ENCODE results near the gene HEBP1.
A peak's percentile ranks its signal among the peaks of the same experiment; 100 is the strongest.

The HEBP1 gene

DNA sequence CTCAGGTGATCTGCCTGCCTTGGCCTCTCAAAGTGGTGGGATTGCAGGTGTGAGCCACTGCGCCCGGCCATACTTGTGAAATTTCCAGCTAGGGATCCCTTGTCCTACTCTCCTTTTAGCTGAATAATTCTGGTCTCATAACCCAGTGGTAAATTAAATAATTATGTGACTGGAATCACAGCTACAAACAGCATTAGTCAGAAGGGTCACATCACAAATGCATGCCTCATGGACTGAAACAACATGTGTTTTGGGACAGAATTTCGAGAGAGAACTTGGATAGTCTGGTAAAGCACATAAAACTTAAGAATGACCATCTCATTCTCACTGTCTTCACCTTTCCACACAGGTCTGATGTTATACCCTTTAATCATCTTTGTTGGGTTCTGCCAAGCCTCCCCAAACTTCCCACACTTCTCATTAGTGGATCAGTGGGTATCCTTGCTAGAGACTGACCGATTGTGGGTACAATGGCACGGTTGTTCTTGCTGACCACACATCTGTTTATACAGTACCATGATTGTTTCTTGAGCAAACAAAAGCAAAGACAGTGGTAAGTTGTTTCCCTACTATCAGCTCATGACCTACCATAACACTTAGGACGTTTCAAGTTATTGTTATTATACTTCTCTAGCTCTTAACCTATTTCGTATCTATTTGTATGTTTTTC is 53.2 kb downstream of the HEBP1 start:
- DNase-seq: no peak

DNA sequence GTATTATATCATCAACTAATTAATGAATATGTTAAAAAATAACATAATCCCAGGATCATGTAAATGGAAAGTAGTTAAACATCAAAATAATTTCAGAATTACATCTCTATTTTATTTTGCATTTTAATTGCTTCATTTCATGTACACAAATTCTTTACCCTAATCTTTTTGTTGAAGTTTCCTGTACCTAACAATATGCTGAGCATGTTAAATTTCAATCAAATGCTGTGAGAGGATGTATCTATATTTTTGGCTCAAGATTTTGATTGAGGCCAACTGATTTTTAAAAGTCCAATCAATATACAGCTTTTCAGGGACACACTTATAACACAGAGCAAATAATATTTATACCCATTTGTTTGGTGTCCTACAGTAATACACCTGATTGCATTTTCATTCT is 54.5 kb downstream of the HEBP1 start:
- no peak for DNase-seq

DNA sequence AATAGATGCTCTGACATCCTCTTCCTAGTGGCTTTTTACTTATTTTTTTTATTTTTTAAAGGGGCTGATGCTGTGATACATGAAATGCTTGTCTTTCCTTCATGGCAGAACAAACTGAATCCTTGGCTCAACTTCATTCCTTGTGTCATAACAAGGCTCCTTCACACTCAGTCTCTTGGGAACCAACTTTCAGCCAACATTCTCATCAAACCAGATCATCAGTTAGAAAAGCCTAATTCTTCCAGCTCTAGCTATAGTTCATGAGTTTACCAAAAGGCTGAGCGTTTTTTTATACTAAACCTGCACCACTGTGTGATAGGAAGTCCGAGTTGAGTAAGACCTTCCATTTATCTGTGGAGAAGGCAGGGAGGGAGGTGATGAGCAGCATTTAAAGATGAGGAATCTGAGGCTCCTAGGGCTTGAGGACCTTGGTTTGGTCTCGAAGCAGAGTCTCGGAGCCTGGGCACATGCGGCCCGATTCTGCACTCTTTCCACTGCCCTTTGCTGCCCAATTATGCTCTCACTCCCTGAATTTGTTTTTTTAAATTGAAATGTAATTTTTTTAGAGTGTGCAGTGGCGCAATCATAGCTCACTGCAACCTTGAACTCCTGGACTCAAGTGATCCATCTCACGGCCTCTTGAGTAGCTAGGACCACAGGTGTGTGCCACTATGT is 56.3 kb downstream of the HEBP1 start:
- DNase-seq: no peak

DNA sequence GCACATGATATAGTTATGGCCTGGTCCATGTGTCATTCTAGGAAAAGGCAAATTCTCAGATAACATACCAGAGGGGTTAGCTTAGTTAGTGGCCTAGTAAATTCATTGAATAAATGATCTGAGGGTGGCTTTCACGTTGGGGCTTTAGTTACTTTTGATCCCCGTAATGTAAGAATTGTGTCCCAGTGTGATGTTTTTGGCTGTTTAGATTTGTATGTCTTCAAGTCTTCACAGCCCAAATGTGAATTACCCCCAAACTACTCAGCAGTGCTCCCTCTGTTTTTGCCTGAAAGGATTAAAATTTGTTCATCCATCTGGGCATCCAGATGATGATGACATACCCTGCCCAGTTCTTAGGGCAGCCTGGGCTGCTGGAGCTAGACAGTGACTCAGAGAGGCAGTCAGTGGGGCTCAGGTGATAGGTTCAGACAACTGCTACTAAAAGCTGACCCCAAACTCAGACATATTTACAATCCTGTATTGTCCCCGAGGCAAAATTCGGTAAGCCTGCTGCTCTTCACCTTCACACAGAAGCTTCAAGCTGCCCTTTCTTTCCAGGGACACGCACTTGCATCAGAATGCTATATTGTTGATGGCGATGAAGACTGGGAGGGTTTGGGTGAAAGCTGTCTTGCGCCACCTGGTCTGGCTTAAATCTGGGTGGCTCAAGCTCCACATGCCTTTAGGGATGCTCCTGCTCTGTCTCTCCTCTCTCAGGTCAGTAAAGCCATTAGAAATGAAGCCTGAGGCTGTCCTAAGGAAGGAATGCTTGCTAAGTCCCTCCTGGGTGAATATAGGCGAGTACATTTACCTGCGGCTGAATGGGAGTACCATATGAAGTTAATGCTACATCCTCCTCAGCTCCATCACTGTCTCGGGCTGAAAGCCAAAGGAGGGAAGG is 58.4 kb downstream of the HEBP1 start:
- DNase-seq: no peak

DNA sequence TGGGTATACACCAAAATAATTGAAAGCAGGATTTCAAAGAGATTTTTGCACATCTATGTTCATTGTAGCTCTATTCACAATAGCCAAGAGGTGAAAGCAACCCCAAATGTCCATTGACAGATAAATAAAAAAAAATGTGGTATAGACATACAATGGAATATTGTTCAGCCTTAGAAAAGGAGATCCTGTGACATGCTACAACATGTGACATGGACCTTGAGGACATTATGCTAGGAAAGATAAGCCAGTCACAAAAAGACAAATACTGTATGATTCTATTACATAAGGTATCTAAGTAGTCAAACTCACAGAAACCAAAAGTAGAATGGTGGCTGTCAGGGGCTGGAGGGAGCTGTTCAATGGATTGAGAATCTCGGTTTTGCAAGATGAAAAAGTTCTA is 60.2 kb downstream of the HEBP1 start:
- DNase-seq: no peak

DNA sequence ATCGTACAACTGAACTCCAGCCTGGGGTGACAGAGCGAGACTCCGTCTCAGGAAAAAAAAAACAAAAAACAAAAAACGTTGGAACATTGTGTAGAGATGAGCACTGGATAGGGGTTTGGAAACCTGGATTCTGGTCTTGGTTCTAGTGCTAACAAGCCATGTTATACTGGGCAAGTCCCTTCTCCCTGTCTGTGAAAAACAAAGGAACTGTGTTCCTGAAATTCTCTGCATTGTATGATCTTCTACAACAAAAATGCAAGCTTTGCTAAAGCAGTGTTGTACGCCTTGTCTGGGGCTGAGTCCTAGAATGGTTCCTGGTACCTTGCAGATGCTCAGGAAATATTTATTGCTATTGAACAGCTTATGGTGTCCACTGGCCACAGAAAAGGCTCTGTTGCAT is 61.5 kb downstream of the HEBP1 start:
- DNase-seq: no peak

DNA sequence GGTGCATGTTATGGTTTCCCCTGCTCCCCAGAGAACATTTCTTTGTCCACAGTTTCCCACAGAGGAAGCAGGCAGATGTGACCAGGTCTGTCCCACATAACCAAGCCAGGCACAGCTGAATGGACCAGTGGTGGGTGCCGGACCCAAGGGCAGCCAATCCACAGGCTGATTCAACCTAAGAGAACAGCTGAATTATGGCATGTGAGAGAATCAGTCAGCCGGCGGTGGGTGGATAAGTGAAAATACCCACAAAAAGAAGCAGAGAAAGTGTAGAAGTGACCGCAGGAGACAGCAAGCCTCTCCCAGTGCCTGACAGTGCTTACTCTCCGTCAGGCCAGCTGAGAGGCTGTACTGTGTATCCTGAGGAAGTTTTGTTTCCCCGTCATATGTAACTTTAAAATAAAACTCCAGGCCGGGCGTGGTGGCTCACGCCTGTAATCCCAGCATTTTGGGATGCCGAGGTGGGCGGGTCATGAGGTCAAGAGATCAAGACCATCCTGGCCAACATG is 63.0 kb downstream of the HEBP1 start:
- DNase-seq: no peak

DNA sequence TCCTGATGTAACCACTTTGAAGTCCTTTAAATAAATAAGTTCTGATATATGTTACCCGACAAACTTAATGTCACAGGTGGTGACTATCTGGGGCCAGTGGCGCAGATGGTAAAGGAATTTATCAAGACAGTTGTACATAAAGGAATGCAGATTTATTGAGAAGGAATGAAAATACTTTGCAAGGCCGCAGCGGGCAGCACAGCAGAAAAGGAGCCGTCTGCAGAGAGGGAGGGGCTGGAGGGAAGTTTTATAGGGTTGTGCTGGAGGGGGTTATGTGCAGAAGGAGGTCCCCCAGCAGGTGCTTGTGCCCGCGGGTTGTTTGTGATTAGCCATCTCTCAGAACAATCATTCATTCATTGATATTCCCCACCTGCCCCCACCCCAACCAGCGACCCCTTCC is 65.5 kb downstream of the HEBP1 start:
- DNase-seq: no peak

DNA sequence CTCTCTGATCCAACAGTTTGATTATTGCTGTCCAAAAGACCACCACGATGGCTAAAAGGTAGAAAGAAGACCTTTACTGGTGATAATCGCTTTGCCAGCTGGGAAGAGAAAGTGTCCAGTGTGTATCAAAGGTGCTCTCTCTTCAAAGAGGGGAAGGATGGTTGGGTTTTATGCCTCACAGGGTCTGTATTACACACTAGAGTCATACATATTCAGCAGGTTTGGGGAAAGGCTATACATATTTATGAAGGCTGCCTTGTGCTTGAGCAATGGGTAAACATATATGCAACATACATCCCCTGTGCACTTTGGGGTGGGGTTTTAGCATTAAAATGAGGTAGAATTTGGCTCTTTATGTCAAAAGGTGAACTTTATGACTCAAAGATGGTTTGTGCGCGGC is 66.3 kb downstream of the HEBP1 start:
- no peak for DNase-seq

DNA sequence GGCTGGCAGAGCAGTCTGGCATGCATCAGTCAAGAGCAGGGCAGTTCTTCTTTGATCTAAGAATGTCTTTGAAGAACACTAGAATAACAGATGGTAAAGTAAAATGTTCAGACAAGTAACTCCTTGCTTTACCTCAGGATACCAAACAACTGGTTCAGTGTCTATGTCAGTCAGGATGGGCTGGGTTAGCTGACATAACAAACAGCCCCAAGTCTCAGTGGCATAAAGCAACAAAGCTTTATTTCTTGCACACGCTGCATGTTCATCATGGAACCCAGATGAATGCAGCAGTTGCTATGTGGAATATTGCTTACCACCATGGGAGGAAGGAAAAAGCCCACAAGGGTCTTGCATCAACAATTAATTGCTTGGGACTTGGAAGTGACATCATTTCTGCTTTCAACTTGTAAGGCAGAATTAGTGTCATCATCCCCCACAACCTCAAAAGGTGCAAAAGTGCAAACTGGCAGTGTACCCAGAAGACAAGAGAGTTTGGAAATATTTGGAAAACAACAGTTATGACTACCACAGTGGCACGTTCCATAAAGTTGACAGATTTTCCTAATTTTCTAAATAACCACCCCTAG is 69.3 kb downstream of the HEBP1 start:
- no peak for DNase-seq

DNA sequence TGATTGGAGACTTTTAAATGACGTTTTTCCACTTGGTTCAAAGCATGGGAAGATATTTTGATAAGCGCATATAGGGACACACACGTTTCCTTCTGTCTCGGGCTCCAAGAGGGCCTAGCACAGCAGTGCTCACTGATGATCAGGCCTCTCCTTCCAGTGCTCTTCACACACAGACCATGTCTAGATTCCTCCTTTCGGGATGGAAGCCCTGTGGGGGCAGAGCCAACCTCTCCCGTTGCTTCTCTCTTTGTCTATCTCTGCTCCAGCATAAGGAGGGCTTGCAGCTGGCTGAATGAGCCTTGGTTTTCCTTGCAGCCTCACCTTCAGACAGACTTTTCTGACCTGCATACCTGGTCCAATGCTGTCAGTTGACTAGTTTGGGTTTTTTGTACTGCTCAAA is 70.4 kb downstream of the HEBP1 start:
- DNase-seq: no peak

DNA sequence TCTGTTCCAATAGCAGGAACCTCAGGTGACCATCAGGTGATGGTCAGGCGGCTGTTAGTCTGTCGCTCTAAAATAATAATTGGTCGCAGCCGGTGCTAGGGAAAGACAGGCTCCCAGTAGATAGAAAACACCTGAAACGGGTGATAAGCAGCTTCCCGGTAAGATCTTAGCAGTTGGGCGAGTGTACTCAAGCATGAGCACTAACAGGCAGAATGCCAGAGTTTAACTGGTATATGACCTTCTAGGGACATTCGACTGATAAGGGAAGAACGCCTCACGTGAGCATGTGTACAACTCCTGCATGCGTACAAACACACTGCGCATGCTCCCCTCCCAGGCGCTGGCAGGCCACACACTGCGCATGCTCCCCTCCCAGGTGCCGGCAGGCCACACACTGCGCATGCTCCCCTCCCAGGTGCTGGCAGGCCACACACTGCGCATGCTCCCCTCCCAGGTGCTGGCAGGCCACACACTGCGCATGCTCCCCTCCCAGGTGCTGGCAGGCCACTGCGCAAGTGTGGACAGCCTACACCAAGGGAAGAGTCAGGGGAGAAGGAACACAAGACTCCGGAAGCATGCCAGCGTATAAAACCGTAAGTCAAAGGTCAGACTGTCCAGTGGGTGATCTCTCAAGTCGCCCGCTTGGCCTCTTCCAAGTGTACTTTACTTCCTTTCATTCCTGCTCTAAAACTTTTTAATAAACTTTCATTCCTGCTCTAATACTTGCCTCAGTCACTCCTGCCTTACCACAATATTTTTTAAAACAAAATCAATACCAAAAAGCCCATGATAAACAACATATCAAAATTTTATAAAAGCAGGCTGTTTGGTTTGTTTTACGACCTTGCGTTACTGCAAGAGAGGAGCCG is 72.6 kb downstream of the HEBP1 start:
- peak; percentile 42 to 85 for DNase-seq

DNA sequence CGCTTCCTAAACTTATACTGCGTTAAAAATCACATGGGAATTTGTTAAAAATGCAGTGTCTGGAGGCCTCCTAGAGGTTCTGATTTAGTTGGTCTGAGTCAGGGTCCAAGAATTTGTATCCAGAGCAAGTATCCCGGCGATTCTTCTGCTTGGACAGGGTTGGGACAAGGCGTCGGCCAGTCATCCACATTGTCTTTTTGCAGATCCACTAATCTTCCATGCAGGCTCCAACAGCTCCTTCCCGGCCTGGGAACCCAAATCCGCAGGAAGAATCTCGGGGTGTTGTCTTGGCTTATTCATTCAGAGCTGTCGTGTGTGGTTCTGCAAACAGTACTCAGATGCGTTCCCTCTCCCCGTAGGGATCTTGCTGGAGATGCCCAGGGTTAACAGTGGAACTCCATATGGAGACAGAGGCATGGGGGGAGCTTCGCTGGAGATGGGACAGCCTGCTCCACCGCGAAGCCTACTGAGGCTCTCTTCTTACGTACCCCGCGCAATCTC is 73.4 kb downstream of the HEBP1 start:
- DNase-seq: no peak

DNA sequence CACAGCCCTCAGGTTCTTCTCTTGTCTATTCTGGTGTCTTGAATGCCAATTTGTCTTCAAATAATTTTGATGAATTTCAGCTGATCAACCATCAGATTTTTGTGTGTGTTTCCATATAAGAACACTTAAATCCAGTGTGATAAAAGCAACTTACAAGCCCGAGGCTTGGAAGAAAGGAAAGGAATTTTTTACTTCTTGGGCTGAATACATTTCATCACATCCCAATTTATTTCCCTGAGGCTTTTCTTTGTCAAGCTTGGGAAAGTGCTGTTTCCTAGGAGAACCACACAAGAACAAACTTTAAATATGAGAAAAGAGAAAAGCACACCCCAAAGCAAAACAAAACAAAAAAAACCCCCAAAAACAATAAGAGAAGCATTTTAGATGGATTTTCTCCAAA is 74.7 kb downstream of the HEBP1 start:
- no peak for DNase-seq

Data from SHP77 (cell line).